Endothelial cell of umbilical vein (primary cell): ENCODE measurements around the gene PRKAR1A.

Source experiments
- CTCF ChIP-seq, 2 donors: IDR thresholded peaks; 1 replicate in 1 of 2; 2 replicates in 1 of 2; pipeline ENCODE4 v1.5.1; 2011; ENCODE audit warnings: low read length in 2 of 2, mild to moderate bottlenecking in 2 of 2, moderate library complexity in 2 of 2, control low read depth in 1 of 2, inconsistent platforms in 1 of 2, low read depth in 1 of 2; ENCODE audit not compliant: insufficient read depth in 1 of 2; ENCODE audit errors: extremely low read depth in 1 of 2
- EZH2 ChIP-seq: IDR thresholded peaks from 2 replicates; pipeline ENCODE4 v1.6.1; 2012; ENCODE audit warnings: borderline replicate concordance, low read depth, mild to moderate bottlenecking, moderate library complexity, low read length, inconsistent platforms; ENCODE audit not compliant: severe bottlenecking
- POLR2AphosphoS5 ChIP-seq: IDR thresholded peaks from 2 replicates; pipeline ENCODE4 v1.6.1; 2012; ENCODE audit warnings: low read depth, mild to moderate bottlenecking, control low read depth, low read length, moderate library complexity; ENCODE audit not compliant: insufficient read depth

GRCh38 chr17:68598074-68598473 is 85.8 kb downstream of the PRKAR1A start:
- no peak for TF ChIP-seq CTCF (IDR thresholded peaks at IDR 0.05; ENCODE audit: extremely low read depth in 1 of 2, insufficient read depth in 1 of 2, low read depth in 1 of 2, low read length in 2 of 2)
- TF ChIP-seq POLR2AphosphoS5: no peak
- TF ChIP-seq EZH2: no peak
